OCI-LY1 (cell line): Measurements from ENCODE around the gene PAH.

Experiments used
- EZH2 ChIP-seq: fragments of 200-600 bp; sonication (generic), shearing (Covaris generic); IDR thresholded peaks from 2 replicates; pipeline ENCODE4 v1.8.0; 2017; ENCODE audit warnings: borderline replicate concordance, mixed run types, mild to moderate bottlenecking, antibody characterized with exemption, low read length, moderate library complexity, mixed read lengths
- TF ChIP-seq, protein P1 (sequence below): fragments of 200-600 bp; sonication (generic), shearing (Covaris generic); IDR thresholded peaks from 2 replicates; pipeline ENCODE4 v1.5.1; 2017; ENCODE audit warnings: mild to moderate bottlenecking, antibody characterized with exemption, low read length, moderate library complexity, mixed read lengths

DNA sequence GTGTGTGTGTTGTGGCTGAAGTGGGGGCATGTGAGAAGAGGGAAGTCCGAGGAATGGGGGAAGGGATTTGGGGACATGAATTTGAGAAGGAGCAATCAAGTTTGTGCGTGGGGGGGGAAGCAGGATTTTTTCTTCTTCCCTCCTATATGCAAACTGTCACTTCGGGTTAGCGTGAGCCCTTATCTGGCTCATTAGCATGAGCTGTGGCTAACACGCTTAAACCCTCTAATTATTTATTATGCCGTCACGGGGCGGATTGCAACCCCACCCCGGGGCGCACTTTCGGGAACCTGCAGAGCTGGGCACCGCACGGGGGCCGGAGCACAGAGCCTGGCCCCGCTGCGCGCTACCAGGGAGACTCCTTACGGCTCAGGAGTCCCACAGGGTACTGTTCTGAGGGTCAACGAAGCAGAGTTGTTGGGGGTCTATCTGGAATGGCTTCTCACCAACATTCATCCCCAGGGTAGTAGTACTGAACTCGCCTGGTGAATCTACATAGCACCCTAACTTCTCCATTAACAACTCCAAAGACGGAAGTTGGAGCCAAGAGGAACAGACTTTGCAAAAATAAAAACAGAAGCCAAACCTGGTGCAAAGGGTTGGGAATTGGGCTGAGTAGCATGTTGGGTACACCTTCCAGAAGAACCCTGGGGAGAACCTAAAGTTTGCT is 34.0 kb upstream of the PAH start:
- TF ChIP-seq, protein P1, sequence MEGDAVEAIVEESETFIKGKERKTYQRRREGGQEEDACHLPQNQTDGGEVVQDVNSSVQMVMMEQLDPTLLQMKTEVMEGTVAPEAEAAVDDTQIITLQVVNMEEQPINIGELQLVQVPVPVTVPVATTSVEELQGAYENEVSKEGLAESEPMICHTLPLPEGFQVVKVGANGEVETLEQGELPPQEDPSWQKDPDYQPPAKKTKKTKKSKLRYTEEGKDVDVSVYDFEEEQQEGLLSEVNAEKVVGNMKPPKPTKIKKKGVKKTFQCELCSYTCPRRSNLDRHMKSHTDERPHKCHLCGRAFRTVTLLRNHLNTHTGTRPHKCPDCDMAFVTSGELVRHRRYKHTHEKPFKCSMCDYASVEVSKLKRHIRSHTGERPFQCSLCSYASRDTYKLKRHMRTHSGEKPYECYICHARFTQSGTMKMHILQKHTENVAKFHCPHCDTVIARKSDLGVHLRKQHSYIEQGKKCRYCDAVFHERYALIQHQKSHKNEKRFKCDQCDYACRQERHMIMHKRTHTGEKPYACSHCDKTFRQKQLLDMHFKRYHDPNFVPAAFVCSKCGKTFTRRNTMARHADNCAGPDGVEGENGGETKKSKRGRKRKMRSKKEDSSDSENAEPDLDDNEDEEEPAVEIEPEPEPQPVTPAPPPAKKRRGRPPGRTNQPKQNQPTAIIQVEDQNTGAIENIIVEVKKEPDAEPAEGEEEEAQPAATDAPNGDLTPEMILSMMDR: no peak
- no peak for TF ChIP-seq EZH2
